ENCODE data around the gene EFNA5.
A peak's percentile ranks its signal among the peaks of the same experiment; 100 is the strongest.

The EFNA5 gene

DNA sequence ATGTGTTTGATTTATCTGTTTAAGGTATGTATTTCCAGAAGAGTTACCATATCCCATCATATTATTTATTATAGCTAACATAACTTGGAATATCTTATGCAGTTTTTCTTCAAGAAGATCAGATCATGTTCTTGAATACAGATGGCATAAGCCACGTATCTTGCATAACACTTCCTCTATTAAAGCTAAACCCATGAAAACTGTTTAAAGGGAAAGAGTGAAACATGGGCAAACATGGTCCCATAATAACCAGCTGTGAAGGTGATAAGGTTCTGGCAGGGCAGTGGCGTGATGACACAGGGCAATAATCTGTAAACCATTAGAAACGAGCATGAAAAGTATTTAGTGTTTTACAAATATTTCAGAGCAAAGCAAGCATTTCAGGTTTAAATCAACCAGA, 34.2 kb downstream of the EFNA5 start:
- no peaks in the 10 kb centered on the region for H3K27me3 ChIP-seq (replicated peaks; ENCODE audit: control insufficient read depth, insufficient read depth, low read length)
- TF ChIP-seq, protein P1, sequence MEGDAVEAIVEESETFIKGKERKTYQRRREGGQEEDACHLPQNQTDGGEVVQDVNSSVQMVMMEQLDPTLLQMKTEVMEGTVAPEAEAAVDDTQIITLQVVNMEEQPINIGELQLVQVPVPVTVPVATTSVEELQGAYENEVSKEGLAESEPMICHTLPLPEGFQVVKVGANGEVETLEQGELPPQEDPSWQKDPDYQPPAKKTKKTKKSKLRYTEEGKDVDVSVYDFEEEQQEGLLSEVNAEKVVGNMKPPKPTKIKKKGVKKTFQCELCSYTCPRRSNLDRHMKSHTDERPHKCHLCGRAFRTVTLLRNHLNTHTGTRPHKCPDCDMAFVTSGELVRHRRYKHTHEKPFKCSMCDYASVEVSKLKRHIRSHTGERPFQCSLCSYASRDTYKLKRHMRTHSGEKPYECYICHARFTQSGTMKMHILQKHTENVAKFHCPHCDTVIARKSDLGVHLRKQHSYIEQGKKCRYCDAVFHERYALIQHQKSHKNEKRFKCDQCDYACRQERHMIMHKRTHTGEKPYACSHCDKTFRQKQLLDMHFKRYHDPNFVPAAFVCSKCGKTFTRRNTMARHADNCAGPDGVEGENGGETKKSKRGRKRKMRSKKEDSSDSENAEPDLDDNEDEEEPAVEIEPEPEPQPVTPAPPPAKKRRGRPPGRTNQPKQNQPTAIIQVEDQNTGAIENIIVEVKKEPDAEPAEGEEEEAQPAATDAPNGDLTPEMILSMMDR (IDR thresholded peaks at IDR 0.05; ENCODE audit: insufficient read depth, low read length, poor library complexity, severe bottlenecking): no peak

DNA sequence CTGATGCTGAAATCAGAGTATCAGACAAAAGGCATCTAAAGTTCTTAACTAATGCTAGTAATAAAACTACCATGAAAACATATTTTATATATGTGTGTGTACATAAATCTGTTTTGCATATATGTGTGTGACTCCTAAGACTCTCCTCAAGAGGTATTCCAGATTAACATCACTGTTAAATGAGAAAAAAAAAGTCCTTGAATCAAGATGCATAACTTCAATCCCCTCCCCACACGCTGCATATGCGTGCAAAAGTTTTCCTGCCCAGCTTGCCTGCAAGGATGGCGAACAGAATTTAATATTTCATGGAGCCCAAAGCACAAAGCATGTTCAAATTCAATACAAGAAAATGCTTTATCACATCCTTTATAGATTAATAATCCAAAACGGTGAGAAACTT, 34.7 kb downstream of the EFNA5 start:
- no peak overlapping the region for H3K4me3 ChIP-seq (replicated peaks; ENCODE audit: low read depth, low read length)
- no peaks in the 10 kb centered on the region for H3K36me3 ChIP-seq (ENCODE audit: control insufficient read depth, insufficient read depth, low read length)
- no peaks in the 10 kb centered on the region for H3K27me3 ChIP-seq (replicated peaks; ENCODE audit: control insufficient read depth, insufficient read depth, low read length)
- DNase-seq (ENCODE audit: extremely low read depth, insufficient read length): no peak
- TF ChIP-seq, protein P1 (IDR thresholded peaks at IDR 0.05; ENCODE audit: insufficient read depth, low read length, poor library complexity, severe bottlenecking): no peak

More for the DNA sequence above, 34.2 kb downstream of the EFNA5 start:
- DNase-seq (ENCODE audit: extremely low read depth, insufficient read length): no peak
- H3K36me3 ChIP-seq (ENCODE audit: control insufficient read depth, insufficient read depth, low read length): no peaks in the 10 kb centered on the region
- H3K4me3 ChIP-seq (replicated peaks; ENCODE audit: low read depth, low read length): no peak overlapping the region

DNA sequence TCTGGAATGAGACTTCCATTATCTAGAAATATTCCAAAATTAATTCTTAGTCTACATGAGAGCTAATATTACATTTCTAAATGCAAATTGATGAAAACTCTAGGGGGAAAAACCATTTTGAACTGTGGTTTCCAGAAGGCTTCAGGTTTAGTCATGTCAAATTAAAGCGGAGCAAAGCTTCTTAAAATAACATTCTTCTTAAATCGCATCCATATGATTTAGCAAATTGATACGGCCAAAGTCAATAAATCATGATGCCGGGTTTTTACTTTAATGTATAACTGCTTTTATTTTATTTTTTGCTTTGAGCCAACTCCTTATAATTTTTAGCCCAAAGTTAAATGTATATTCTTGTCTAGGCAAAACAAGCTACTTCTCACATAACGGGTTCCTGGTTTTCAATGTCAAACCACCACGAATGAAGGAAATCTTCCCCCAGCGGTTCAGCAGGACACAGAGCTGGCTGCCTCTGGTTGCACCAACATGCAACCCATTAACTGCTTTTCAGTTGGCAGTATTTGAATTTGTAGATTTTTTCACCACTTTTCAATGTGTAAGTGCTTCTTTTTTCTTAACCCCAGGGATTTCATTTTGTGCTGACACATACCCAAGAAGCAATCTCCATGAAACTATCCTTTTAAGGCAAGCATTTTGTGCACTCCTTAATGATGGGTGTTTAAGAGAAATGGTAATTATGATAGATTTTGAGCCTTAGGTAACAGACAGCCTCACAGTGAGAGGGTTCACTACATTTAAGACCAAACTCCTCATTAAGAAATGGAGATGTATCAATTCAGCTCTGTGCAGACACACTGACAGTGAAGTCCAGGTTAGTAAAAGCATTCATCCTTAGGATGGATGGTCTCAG, 35.5 kb downstream of the EFNA5 start:
- no peak for DNase-seq (ENCODE audit: extremely low read depth, insufficient read length)
- TF ChIP-seq, protein P1 (IDR thresholded peaks at IDR 0.05; ENCODE audit: insufficient read depth, low read length, poor library complexity, severe bottlenecking): no peak
- H3K4me3 ChIP-seq (replicated peaks; ENCODE audit: low read depth, low read length): no peak overlapping the region

DNA sequence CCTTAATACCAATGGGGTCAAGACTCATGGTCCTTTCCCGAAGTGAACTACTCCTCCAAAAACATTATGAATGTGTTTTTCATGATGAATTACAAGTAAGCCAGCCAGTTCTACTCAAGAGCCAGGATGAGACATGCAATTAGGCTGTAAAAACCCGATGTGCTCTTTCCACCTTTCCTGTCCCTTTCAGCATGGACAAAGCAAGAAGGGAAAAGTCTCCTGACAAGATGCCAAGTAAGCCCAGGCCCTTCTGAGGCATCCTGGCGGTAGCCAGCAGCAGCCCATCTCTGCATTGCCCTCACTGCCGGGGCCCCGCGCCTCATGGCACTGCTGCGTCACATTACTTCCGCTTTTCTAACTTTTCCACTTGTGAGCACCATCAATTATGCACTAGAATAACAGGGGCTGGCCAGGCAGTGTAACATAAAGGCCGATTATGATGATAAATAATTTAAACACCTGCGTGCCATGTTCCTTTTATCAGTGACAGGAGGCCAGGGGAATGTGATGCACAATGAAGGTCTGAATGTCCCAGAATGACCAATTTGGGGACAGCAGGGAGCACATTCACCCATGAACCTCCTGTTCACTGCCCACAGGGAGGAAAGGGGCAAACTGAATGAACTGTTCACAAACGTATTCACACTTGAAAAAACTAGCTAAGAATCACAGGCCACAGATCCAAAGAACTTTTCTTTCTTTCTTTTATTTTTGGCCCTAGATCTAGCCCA, 37.4 kb downstream of the EFNA5 start:
- DNase-seq (ENCODE audit: extremely low read depth, insufficient read length): peak; percentile 47
- TF ChIP-seq, protein P1 (IDR thresholded peaks at IDR 0.05; ENCODE audit: insufficient read depth, low read length, poor library complexity, severe bottlenecking): no peak
- no peaks in the 10 kb centered on the region for H3K36me3 ChIP-seq (ENCODE audit: control insufficient read depth, insufficient read depth, low read length)
- no peaks in the 10 kb centered on the region for H3K27me3 ChIP-seq (replicated peaks; ENCODE audit: control insufficient read depth, insufficient read depth, low read length)
- no peak overlapping the region; the same call in 1 of the 2 replicates for H3K4me3 ChIP-seq (replicated peaks; ENCODE audit: low read depth, low read length)

More for the DNA sequence above, 35.5 kb downstream of the EFNA5 start:
- H3K27me3 ChIP-seq (replicated peaks; ENCODE audit: control insufficient read depth, insufficient read depth, low read length): no peaks in the 10 kb centered on the region
- H3K36me3 ChIP-seq (ENCODE audit: control insufficient read depth, insufficient read depth, low read length): no peaks in the 10 kb centered on the region

DNA sequence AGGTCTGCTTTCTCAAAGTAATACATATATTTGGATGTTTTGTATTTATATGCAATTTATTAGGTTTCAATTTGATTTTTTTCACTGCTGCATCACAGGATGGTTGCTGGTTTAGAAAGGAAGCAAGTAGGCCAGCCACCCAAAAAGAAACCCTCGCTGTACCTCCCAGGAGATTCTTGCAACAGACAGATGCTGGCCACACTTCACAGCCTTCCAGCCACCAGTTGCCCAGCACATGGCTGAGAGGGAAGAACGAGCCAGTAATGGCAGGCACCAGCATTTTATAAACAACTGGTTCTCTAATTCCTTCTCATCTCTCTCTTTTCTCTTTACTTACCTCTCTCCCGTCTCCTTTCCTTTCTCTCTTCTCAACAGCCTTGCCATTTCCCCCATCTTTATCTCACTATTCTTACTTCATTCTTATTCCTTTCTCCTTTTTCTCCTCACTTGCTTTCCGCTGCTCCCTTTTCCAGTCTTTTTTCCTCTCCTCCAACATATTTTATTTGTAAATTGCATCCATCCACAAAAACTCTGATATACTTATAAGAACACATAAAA, 38.9 kb downstream of the EFNA5 start:
- DNase-seq (ENCODE audit: extremely low read depth, insufficient read length): no peak
- H3K27me3 ChIP-seq (replicated peaks; ENCODE audit: control insufficient read depth, insufficient read depth, low read length): no peaks in the 10 kb centered on the region
- H3K36me3 ChIP-seq (ENCODE audit: control insufficient read depth, insufficient read depth, low read length): no peaks in the 10 kb centered on the region
- TF ChIP-seq, protein P1 (IDR thresholded peaks at IDR 0.05; ENCODE audit: insufficient read depth, low read length, poor library complexity, severe bottlenecking): no peak
- no peak overlapping the region for H3K4me3 ChIP-seq (replicated peaks; ENCODE audit: low read depth, low read length)

Measured in GM06990 (cell line).